Activated naive CD8-positive, alpha-beta T cell treated with anti-CD3 and anti-CD28 coated beads, Interleukin-2, amount 10 ng/mL, durations not matched to agents 7 days and 5 days (primary cell): ENCODE measurements around the gene ZNF222. TPM values are rescaled to one million over a fixed set of nuclear protein-coding genes. Genes with fewer than 3 reads are reported as not detected.

Experiments used
- ATAC-seq: fragments of 150-1000 bp; cut with Tn5 transposase; one replicate; pipeline ENCODE4 v1.10.0; 2021; ENCODE audit warnings: low read depth, moderate library complexity
- POLR2A ChIA-PET: fragments of 350-600 bp; sonication (Branson Sonifier 250); formaldehyde crosslinking; loops from one replicate; lab custom pipeline; 2021; ENCODE audit warnings: antibody characterized with exemption; lab: Charles Lee
- DNase-seq: peaks from one replicate; pipeline ENCODE4 v3.0.0; 2021
- H3K27ac Mint-ChIP-seq: one replicate; pipeline ENCODE4 v1.8.0; 2022; ENCODE audit warnings: mild to moderate bottlenecking, mixed read lengths
- H3K27me3 Mint-ChIP-seq: one replicate; pipeline ENCODE4 v1.8.0; 2022; ENCODE audit warnings: mild to moderate bottlenecking, moderate library complexity, mixed read lengths
- H3K36me3 Mint-ChIP-seq: one replicate; pipeline ENCODE4 v1.8.0; 2021; ENCODE audit warnings: mild to moderate bottlenecking, mixed read lengths
- H3K4me1 Mint-ChIP-seq: one replicate; pipeline ENCODE4 v1.8.0; 2021; ENCODE audit warnings: mixed read lengths
- H3K4me3 Mint-ChIP-seq: one replicate; pipeline ENCODE4 v1.8.0; 2022; ENCODE audit warnings: mild to moderate bottlenecking, moderate library complexity, mixed read lengths
- H3K9me3 Mint-ChIP-seq: one replicate; pipeline ENCODE4 v1.8.0; 2021; ENCODE audit warnings: mixed read lengths
- total RNA-seq, 2 experiments: library from RNA; stranded (reverse); gene quantifications; one replicate each; pipeline ENCODE4 v1.2.3, GENCODE V29; 2021

ZNF222 gene
- total RNA-seq, 2 experiments from 2014 or later = 7.8 to 7.9 TPM

GRCh38 chr19:44019498-44019897 lies 5.7 kb upstream of the ZNF222 start:
- Mint-ChIP-seq H3K4me1 (no peaks in the 10 kb centered on the region), H3K27me3 (peaks cover 7% of the 10 kb centered on the region), H3K9me3 (peaks cover 29% of the 10 kb centered on the region), H3K36me3 (peaks cover 5% of the 10 kb centered on the region), H3K27ac (no peak overlapping the region), H3K4me3 (no peak overlapping the region)
- ATAC-seq (no peak), DNase-seq (no peak)
- POLR2A ChIA-PET = no interaction called here

- Mint-ChIP-seq H3K4me3 (no peak overlapping the region), H3K9me3 (peaks cover 23% of the 10 kb centered on the region), H3K27ac (no peak overlapping the region), H3K36me3 (peaks cover 14% of the 10 kb centered on the region), H3K4me1 (peaks cover 12% of the 10 kb centered on the region), H3K27me3 (peaks cover 7% of the 10 kb centered on the region)
- ATAC-seq (no peak), DNase-seq (no peak)
- POLR2A ChIA-PET = no interaction called here
These were observed 4.0 kb upstream of the ZNF222 start for GRCh38 chr19:44021221-44021620.

- no peak for DNase-seq
- POLR2A ChIA-PET = interaction anchor here (1.0 to 1.5 kb wide), 4 partner anchors 49 to 183 kb away, joined by 3 read pairs; partner anchors contain the start of genes ZNF224 and ZNF45
- Mint-ChIP-seq H3K4me1 (peaks cover 12% of the 10 kb centered on the region), H3K9me3 (peaks cover 24% of the 10 kb centered on the region), H3K27ac (peak overlapping the region; percentile 93), H3K36me3 (peaks cover 41% of the 10 kb centered on the region), H3K4me3 (peak overlapping the region; percentile 96), H3K27me3 (peaks cover 7% of the 10 kb centered on the region)
- no peak for ATAC-seq
These were observed 321 bp upstream of the ZNF222 start for GRCh38 chr19:44024900-44025216.

- no peak overlapping the region for H3K27ac Mint-ChIP-seq
- H3K36me3 Mint-ChIP-seq = peaks cover 56% of the 10 kb centered on the region
- peaks cover 12% of the 10 kb centered on the region for H3K4me1 Mint-ChIP-seq
- no peak overlapping the region for H3K4me3 Mint-ChIP-seq
- DNase-seq (no peak), ATAC-seq (no peak)
- peaks cover 5% of the 10 kb centered on the region for H3K27me3 Mint-ChIP-seq
- POLR2A ChIA-PET = no interaction called here
- H3K9me3 Mint-ChIP-seq = peaks cover 19% of the 10 kb centered on the region
These were observed 1.4 kb downstream of the ZNF222 start for GRCh38 chr19:44026622-44027021.

- POLR2A ChIA-PET = no interaction called here
- peaks cover 40% of the 10 kb centered on the region for H3K9me3 Mint-ChIP-seq
- DNase-seq (no peak), ATAC-seq (no peak)
- H3K4me3 Mint-ChIP-seq = no peak overlapping the region
- H3K27me3 Mint-ChIP-seq = no peaks in the 10 kb centered on the region
- H3K36me3 Mint-ChIP-seq = peaks cover 54% of the 10 kb centered on the region
- no peak overlapping the region for H3K27ac Mint-ChIP-seq
- no peaks in the 10 kb centered on the region for H3K4me1 Mint-ChIP-seq
These were observed 6.9 kb downstream of the ZNF222 start for GRCh38 chr19:44032001-44032610.

GRCh38 chr19:44042147-44042546 lies 17.0 kb downstream of the ZNF222 start:
- DNase-seq (no peak), ATAC-seq (no peak)
- H3K27me3 Mint-ChIP-seq = peaks cover 2% of the 10 kb centered on the region
- no peaks in the 10 kb centered on the region for H3K4me1 Mint-ChIP-seq
- POLR2A ChIA-PET = no interaction called here
- peaks cover 20% of the 10 kb centered on the region for H3K9me3 Mint-ChIP-seq
- no peaks in the 10 kb centered on the region for H3K36me3 Mint-ChIP-seq
- H3K4me3 Mint-ChIP-seq = no peak overlapping the region
- no peak overlapping the region for H3K27ac Mint-ChIP-seq

- H3K27ac Mint-ChIP-seq = peak overlapping the region; percentile 16
- H3K36me3 Mint-ChIP-seq = peaks cover 30% of the 10 kb centered on the region
- no peak for ATAC-seq
- peak; percentile 39 for DNase-seq
- H3K27me3 Mint-ChIP-seq = peaks cover 2% of the 10 kb centered on the region
- POLR2A ChIA-PET = no interaction called here
- peaks cover 21% of the 10 kb centered on the region for H3K4me1 Mint-ChIP-seq
- peaks cover 27% of the 10 kb centered on the region for H3K9me3 Mint-ChIP-seq
- peak overlapping the region; percentile 86 for H3K4me3 Mint-ChIP-seq
These were observed 25.8 kb downstream of the ZNF222 start for GRCh38 chr19:44050740-44051649.

GRCh38 chr19:44051650-44052402 lies 26.6 kb downstream of the ZNF222 start, which contains the start of gene ZNF223:
TSS of gene ZNF223 (plus strand) at chr19:44052036. CDS start at chr19:44055177, 3,141 bp downstream.
- Mint-ChIP-seq H3K4me3 (peak within 1 kb of the TSS; percentile 86), H3K9me3 (peaks cover 28% of the 10 kb centered on the region), H3K36me3 (peaks cover 32% of the 10 kb centered on the region), H3K27ac (peak within 1 kb of the TSS; percentile 73), H3K4me1 (peaks cover 21% of the 10 kb centered on the region), H3K27me3 (peaks cover 2% of the 10 kb centered on the region)
- ATAC-seq (peak; percentile 47), DNase-seq (peak; percentile 55)
- POLR2A ChIA-PET = no interaction called here

GRCh38 chr19:44055870-44056269 lies 30.7 kb downstream of the ZNF222 start:
- DNase-seq = no peak
- Mint-ChIP-seq H3K36me3 (peaks cover 45% of the 10 kb centered on the region), H3K4me1 (peaks cover 17% of the 10 kb centered on the region), H3K9me3 (peaks cover 33% of the 10 kb centered on the region), H3K27ac (no peak overlapping the region), H3K27me3 (no peaks in the 10 kb centered on the region), H3K4me3 (no peak overlapping the region)
- ATAC-seq = no peak
- POLR2A ChIA-PET = no interaction called here

- Mint-ChIP-seq H3K4me3 (no peak overlapping the region), H3K4me1 (no peaks in the 10 kb centered on the region), H3K27me3 (no peaks in the 10 kb centered on the region), H3K9me3 (peaks cover 26% of the 10 kb centered on the region), H3K27ac (no peak overlapping the region), H3K36me3 (peaks cover 48% of the 10 kb centered on the region)
- no peak for DNase-seq
- no peak for ATAC-seq
- POLR2A ChIA-PET = no interaction called here
These were observed 34.0 kb downstream of the ZNF222 start for GRCh38 chr19:44059229-44059628.

- H3K4me1 Mint-ChIP-seq = no peaks in the 10 kb centered on the region
- H3K36me3 Mint-ChIP-seq = peaks cover 40% of the 10 kb centered on the region
- no peak for ATAC-seq
- POLR2A ChIA-PET = no interaction called here
- H3K27me3 Mint-ChIP-seq = no peaks in the 10 kb centered on the region
- H3K9me3 Mint-ChIP-seq = peaks cover 21% of the 10 kb centered on the region
- DNase-seq = no peak
- no peak overlapping the region for H3K4me3 Mint-ChIP-seq
- H3K27ac Mint-ChIP-seq = no peak overlapping the region
These were observed 35.9 kb downstream of the ZNF222 start for GRCh38 chr19:44061038-44061437.

GRCh38 chr19:44066305-44066704 lies 41.1 kb downstream of the ZNF222 start:
- Mint-ChIP-seq H3K27me3 (no peaks in the 10 kb centered on the region), H3K4me3 (no peak overlapping the region), H3K4me1 (peaks cover 4% of the 10 kb centered on the region), H3K9me3 (peaks cover 38% of the 10 kb centered on the region), H3K36me3 (peaks cover 33% of the 10 kb centered on the region), H3K27ac (no peak overlapping the region)
- DNase-seq (no peak), ATAC-seq (no peak)
- POLR2A ChIA-PET = no interaction called here

GRCh38 chr19:44069415-44069814 lies 44.2 kb downstream of the ZNF222 start:
- DNase-seq (no peak), ATAC-seq (no peak)
- Mint-ChIP-seq H3K27ac (no peak overlapping the region), H3K36me3 (peaks cover 26% of the 10 kb centered on the region), H3K4me1 (peaks cover 16% of the 10 kb centered on the region), H3K4me3 (no peak overlapping the region), H3K27me3 (no peaks in the 10 kb centered on the region), H3K9me3 (peaks cover 44% of the 10 kb centered on the region)
- POLR2A ChIA-PET = no interaction called here
